Measurements from ENCODE around the gene TPM4.

TPM4 gene

DNA sequence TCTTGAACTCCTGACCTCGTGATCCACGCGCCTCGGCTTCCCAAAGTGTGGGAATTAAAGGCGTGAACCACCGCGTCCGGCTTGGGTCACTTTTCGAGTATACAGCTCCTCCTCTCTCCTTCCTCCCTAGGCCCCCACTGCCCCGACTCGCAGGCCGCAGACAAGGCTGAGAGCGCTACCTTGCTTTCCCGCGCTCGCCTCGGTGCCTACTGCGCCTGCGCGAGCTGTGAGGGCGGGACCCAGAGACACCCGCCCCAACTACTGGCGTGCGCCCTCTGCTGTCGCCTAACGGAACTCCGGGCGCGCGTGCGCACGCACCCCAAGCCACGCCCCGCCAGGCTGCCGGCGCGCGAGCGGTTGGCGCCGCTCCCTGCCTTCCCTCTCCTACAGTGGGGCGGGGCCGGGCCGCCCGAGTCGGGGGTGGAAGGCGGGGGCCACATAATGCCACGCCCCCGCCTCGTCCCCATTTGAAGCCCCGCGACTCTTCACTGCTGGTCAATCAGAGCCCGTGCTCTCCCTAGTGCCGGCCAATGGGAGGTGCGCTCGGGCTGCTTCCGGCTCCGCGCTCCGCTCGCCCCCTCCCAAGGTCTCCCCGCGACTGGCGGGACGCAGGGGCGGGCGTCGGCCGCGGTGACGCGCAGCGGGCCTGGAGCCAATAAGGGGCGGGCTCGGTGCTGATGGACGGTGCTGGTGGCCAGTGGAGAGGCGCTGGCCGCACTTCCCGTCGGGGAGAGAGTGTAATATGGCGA, 35.0 kb downstream of the TPM4 start, which contains the start of gene RAB8A:
Gene RAB8A, plus strand, starts transcription at position 730 of the 749 bp plus-strand sequence. Its CDS starts 13 bp downstream, at position 743.
- peak; percentile 100 for DNase-seq (ENCODE audit: low read depth)
- TF ChIP-seq, protein P1, sequence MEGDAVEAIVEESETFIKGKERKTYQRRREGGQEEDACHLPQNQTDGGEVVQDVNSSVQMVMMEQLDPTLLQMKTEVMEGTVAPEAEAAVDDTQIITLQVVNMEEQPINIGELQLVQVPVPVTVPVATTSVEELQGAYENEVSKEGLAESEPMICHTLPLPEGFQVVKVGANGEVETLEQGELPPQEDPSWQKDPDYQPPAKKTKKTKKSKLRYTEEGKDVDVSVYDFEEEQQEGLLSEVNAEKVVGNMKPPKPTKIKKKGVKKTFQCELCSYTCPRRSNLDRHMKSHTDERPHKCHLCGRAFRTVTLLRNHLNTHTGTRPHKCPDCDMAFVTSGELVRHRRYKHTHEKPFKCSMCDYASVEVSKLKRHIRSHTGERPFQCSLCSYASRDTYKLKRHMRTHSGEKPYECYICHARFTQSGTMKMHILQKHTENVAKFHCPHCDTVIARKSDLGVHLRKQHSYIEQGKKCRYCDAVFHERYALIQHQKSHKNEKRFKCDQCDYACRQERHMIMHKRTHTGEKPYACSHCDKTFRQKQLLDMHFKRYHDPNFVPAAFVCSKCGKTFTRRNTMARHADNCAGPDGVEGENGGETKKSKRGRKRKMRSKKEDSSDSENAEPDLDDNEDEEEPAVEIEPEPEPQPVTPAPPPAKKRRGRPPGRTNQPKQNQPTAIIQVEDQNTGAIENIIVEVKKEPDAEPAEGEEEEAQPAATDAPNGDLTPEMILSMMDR (IDR thresholded peaks at IDR 0.05; ENCODE audit: insufficient read depth, low read depth, low read length, missing control alignments), result peak; percentile 69
- peak within 1 kb of the TSS; percentile 95 for H3K4me3 ChIP-seq (ENCODE audit: low read length)

DNA sequence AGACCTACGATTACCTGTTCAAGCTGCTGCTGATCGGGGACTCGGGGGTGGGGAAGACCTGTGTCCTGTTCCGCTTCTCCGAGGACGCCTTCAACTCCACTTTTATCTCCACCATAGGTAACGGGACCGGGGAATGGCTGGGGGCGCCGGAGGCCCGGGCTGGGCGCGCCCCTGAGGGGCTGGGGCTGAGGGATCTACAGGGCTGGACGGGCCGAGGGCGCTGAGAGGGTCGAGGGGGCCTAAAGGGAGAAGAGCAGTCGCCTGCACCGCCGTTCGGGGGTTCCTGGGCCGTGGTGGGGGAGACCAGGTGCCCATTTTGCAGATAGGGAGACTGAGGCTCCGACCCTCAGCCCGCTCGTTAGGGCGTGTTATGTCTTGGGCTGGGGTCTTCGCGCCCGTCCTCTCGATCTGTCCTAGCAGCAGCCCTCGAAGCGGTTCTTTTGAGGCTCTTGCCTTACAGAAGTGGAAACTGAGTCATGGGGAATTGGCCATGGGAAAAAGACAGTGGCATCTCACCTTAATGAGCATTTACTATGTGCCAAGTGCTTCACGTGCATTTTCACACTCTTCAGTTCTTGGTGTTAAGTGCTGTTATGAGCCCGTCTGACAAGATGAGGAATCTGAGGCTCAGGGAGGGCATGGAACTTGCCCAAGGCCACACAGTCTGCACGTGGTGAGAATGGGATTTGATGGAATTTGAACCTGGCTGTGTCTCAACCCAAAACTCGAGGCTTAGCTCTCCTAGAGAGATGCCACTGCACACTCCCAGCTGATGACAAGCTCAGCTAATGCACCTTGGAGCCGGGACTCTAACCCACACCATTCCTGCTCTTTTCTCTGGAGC, 35.8 kb downstream of the TPM4 start:
- peak overlapping the region; percentile 95 for H3K4me3 ChIP-seq (ENCODE audit: low read length)
- TF ChIP-seq, protein P1 (IDR thresholded peaks at IDR 0.05; ENCODE audit: insufficient read depth, low read depth, low read length, missing control alignments), result no peak
- DNase-seq (ENCODE audit: low read depth), result no peak

DNA sequence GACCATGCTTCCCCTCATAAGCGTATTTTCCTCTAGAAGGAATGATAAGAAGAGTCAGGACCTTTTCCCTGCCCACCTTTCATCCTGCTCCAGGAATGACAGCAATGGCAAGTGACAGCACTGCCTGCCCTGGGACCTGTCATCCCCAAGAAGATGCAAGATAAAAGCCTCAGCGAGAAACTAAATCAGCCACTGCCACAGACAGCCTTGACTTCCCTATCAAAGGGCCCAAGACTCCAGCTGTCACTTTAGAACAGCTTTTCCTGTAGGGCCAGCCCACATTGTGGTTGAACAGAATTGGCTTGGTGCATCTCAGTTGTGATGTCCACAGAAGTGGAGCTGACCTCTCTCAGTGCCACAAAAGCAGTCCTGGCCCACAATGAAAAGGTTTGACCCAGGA, 36.5 kb downstream of the TPM4 start:
- DNase-seq (ENCODE audit: low read depth), result no peak
- H3K4me3 ChIP-seq (ENCODE audit: low read length), result peak overlapping the region; percentile 95

DNA sequence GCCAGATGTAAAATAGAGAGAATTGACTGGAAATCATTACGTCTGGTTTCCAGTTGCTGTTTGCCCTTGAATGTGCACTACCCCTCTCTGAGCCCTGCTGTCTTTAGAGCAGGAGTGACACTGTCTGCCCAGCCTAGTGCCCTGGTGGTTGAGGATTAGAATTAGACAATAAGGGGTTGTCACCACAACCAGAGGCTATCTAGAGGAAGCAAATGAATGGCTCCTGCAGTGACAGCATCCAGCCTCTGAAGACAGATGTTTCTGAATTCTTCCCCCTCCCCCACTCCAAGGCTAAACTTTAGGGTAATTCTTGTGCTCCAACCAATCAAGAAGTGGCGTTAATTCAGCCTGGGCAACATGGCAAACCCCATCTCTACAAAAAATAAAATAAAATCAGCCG, 37.4 kb downstream of the TPM4 start:
- TF ChIP-seq, protein P1 (IDR thresholded peaks at IDR 0.05; ENCODE audit: insufficient read depth, low read depth, low read length, missing control alignments), result no peak
- no peak for DNase-seq (ENCODE audit: low read depth)
- no peak overlapping the region for H3K4me3 ChIP-seq (ENCODE audit: low read length)

More for the DNA sequence above, 36.5 kb downstream of the TPM4 start:
- TF ChIP-seq, protein P1 (IDR thresholded peaks at IDR 0.05; ENCODE audit: insufficient read depth, low read depth, low read length, missing control alignments), result no peak

DNA sequence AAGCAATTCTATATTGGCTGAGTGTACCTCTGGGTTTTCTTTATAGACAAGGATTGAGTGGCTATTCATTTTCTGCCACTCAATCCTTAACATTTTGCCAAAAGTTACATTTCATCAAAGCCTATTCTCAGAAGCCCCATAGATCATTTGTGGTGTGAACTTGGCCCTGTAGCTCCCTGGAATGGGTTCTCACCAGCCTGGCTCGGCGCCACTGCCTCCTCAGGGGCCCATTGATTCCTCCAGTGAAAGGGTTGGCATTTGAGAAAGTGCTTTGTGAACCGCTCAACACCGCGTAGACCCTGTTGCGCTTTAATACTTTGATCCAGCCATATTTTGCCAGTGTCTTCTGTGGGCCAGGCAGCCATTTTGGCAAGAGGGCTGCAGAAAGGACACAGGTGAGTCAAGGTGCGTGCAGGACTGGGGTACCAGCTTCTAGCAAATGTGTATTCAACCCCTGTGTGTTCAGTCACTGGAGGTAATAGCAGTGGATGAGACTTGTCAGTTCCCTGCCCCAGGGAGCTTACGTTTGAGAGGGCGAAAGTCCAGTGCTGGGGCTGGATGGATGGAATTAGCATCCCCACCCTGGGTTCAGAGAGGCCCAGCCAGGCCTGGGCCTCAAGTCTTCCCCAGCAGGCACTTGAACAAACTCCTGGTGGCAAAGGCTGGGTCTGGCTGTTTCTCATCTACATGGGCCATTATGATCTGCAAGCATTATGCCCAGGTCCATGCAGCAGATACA, 39.2 kb downstream of the TPM4 start:
- TF ChIP-seq, protein P1 (IDR thresholded peaks at IDR 0.05; ENCODE audit: insufficient read depth, low read depth, low read length, missing control alignments), result no peak
- no peak overlapping the region for H3K4me3 ChIP-seq (ENCODE audit: low read length)
- no peak for DNase-seq (ENCODE audit: low read depth)

DNA sequence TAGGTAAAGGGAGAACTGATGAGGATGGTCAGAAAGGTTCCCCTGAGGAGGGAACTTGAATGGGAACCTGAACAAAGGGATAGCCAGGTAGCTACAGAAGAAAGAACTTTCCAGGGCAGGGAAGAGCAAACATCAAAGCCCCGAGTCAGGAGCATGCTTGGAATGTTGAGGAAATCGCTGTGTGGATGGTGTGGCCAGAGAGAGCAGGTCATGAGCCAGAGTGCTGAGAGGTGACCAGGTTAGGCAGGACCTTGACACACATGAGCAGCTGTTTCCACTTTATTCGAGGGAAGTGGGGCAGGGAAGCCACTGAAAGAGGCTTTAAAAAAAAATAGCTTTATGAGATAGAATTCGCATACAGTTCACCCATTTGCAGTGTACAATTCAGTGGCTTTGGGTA, 39.8 kb downstream of the TPM4 start:
- TF ChIP-seq, protein P1 (IDR thresholded peaks at IDR 0.05; ENCODE audit: insufficient read depth, low read depth, low read length, missing control alignments), result no peak
- DNase-seq (ENCODE audit: low read depth), result no peak
- no peak overlapping the region for H3K4me3 ChIP-seq (ENCODE audit: low read length)
